HepG2 (cell line): ENCODE data around the gene SPOPL. TPM values are rescaled to one million over a fixed set of nuclear protein-coding genes. Genes with fewer than 3 reads are reported as not detected.

Experiments
- ADNP ChIP-seq: sonication (generic); formaldehyde crosslinking; IDR thresholded peaks from 2 replicates; pipeline ENCODE4 v1.4.0; 2020; ENCODE audit warnings: missing genetic modification reagents
- AGO1 ChIP-seq: fragments of 200-400 bp; formaldehyde crosslinking; IDR thresholded peaks from 2 replicates; pipeline ENCODE4 v1.6.1; 2017; ENCODE audit warnings: mild to moderate bottlenecking, low read depth, low read length, moderate library complexity; ENCODE audit not compliant: poor library complexity, severe bottlenecking
- ATRX ChIP-seq: sonication (generic); formaldehyde crosslinking; IDR thresholded peaks from 2 replicates; pipeline ENCODE4 v1.4.0; 2020; ENCODE audit warnings: missing genetic modification reagents, borderline replicate concordance
- GATA4 ChIP-seq: sonication (generic); IDR thresholded peaks from 2 replicates; pipeline ENCODE4 v1.6.1; 2016; ENCODE audit warnings: antibody characterized with exemption, low read depth, borderline replicate concordance
- HINFP ChIP-seq: sonication (generic); formaldehyde crosslinking; IDR thresholded peaks from 2 replicates; pipeline ENCODE4 v1.4.0; 2020; ENCODE audit warnings: low read depth, mild to moderate bottlenecking, missing genetic modification reagents
- HNRNPUL1 ChIP-seq: fragments of 200-400 bp; formaldehyde crosslinking; IDR thresholded peaks from 2 replicates; pipeline ENCODE4 v1.6.1; 2017; ENCODE audit warnings: low read depth, mild to moderate bottlenecking, low read length, moderate library complexity
- IRF9 ChIP-seq: sonication (generic); formaldehyde crosslinking; IDR thresholded peaks from 2 replicates; pipeline ENCODE4 v1.8.0; 2022; ENCODE audit warnings: missing genetic modification reagents, mild to moderate bottlenecking, borderline replicate concordance
- KDM2A ChIP-seq: sonication (generic); formaldehyde crosslinking; IDR thresholded peaks from 2 replicates; pipeline ENCODE4 v1.4.0; 2020; ENCODE audit warnings: low read depth, missing genetic modification reagents, borderline replicate concordance
- MAFG ChIP-seq: sonication (generic); formaldehyde crosslinking; IDR thresholded peaks from 2 replicates; pipeline ENCODE4 v1.5.1; 2020; ENCODE audit warnings: mild to moderate bottlenecking, missing genetic modification reagents
- MEIS2 ChIP-seq: sonication (generic); formaldehyde crosslinking; IDR thresholded peaks from 2 replicates; pipeline ENCODE4 v1.9.0; 2021; ENCODE audit warnings: mild to moderate bottlenecking, missing genetic modification reagents
- MTA1 ChIP-seq: sonication (generic); formaldehyde crosslinking; IDR thresholded peaks from 2 replicates; pipeline ENCODE4 v1.4.0; 2020; ENCODE audit warnings: missing genetic modification reagents, mild to moderate bottlenecking, borderline replicate concordance
- NFKB2 ChIP-seq: sonication (generic); formaldehyde crosslinking; IDR thresholded peaks from 2 replicates; pipeline ENCODE4 v1.4.0; 2020; ENCODE audit warnings: missing genetic modification reagents, borderline replicate concordance
- NONO ChIP-seq, 2 experiments: fragments of 450-650 bp in 1 of 2; sonication (generic) in 1 of 2; formaldehyde crosslinking in 1 of 2; IDR thresholded peaks in 1 of 2; conservative IDR thresholded peaks in 1 of 2; 2 replicates each; pipeline versions ENCODE4 v1.6.1 to v1.8.0; 2017 to 2022; ENCODE audit warnings: mild to moderate bottlenecking in 1 of 2, missing genetic modification reagents in 1 of 2, moderate library complexity in 1 of 2
- PAF1 ChIP-seq: IDR thresholded peaks from 2 replicates; pipeline ENCODE4 v1.6.1; 2016; ENCODE audit warnings: missing genetic modification reagents, missing compliant biosample characterization
- PAWR ChIP-seq: sonication (generic); formaldehyde crosslinking; IDR thresholded peaks from 2 replicates; pipeline ENCODE4 v1.4.0; 2020; ENCODE audit warnings: missing genetic modification reagents, mild to moderate bottlenecking, borderline replicate concordance
- PCBP2 ChIP-seq: fragments of 200-400 bp; formaldehyde crosslinking; optimal IDR thresholded peaks from 2 replicates; pipeline ENCODE3; 2018; ENCODE audit warnings: low read length, low read depth; ENCODE audit not compliant: poor library complexity, severe bottlenecking
- POLR2AphosphoS2 ChIP-seq: IDR thresholded peaks from 2 replicates; pipeline ENCODE4 v1.6.1; 2011; ENCODE audit warnings: low read depth, low read length, improper control_type of control experiment
- PTBP1 ChIP-seq: fragments of 200-400 bp; formaldehyde crosslinking; IDR thresholded peaks from 2 replicates; pipeline ENCODE4 v1.6.1; 2018; ENCODE audit warnings: low read length, low read depth; ENCODE audit not compliant: poor library complexity, severe bottlenecking
- SRY ChIP-seq: sonication (generic); formaldehyde crosslinking; IDR thresholded peaks from 2 replicates; pipeline ENCODE4 v1.8.0; 2022; ENCODE audit warnings: mild to moderate bottlenecking, missing genetic modification reagents
- TMF1 ChIP-seq: sonication (generic); formaldehyde crosslinking; IDR thresholded peaks from 2 replicates; pipeline ENCODE4 v1.8.1; 2022; ENCODE audit warnings: low read depth, missing genetic modification reagents
- ZFP82 ChIP-seq: sonication (generic); formaldehyde crosslinking; IDR thresholded peaks from 2 replicates; pipeline ENCODE4 v1.5.1; 2020; ENCODE audit warnings: mild to moderate bottlenecking, missing genetic modification reagents, borderline replicate concordance
- ZFP90 ChIP-seq: sonication (generic); formaldehyde crosslinking; IDR thresholded peaks from 2 replicates; pipeline ENCODE4 v1.8.0; 2022; ENCODE audit warnings: missing genetic modification reagents, mild to moderate bottlenecking, inconsistent platforms, borderline replicate concordance
- polyA plus RNA-seq, 8 experiments: library from polyadenylated mRNA; depleted of rRNA in 3 of 8; stranded (reverse) in 7 of 8; unstranded in 1 of 8; fragments of >200 nt; fragmentation: Illumina TruSeq in 4 of 8; extraction: Trizol in 4 of 8; gene quantifications; 2 replicates each; pipeline versions ENCODE4 v1.2.1 to v1.2.3, GENCODE V29; 2011 to 2016; ENCODE audit warnings: low read depth in 4 of 8, missing spikeins in 1 of 8, mixed read lengths in 1 of 8; ENCODE audit not compliant: insufficient read depth in 1 of 8
- total RNA-seq, 5 experiments: library from RNA; depleted of rRNA; stranded (reverse); fragments of >200 nt; fragmentation: Illumina TruSeq; extraction: Trizol; gene quantifications; 2 replicates each; pipeline ENCODE4 v1.2.3, GENCODE V29; 2016; ENCODE audit warnings: low read depth in 1 of 5
- TF ChIP-seq, protein P1 (sequence below): IDR thresholded peaks from 2 replicates; pipeline ENCODE4 v1.6.1; 2016; ENCODE audit warnings: missing genetic modification reagents, missing compliant biosample characterization
- TF ChIP-seq, protein P2 (sequence below): sonication (generic); formaldehyde crosslinking; IDR thresholded peaks from 2 replicates; pipeline ENCODE4 v1.8.0; 2022; ENCODE audit warnings: low read depth, missing genetic modification reagents

The SPOPL gene
- total and polyA plus RNA-seq, 2 of the 13 experiments (the other 11 are each of a cell fraction or from before 2014, with no cell fraction given), result 12.6 to 51.6 TPM

- TF ChIP-seq MEIS2 (0 out of 2 replicates have a peak, but pooled peaks have one; percentile 60), PTBP1 (no peak), PCBP2 (no peak), SRY (CRISPR knock-in tag) (peak; percentile 91; the same call in 1 of the 2 replicates), GATA4 (no peak), ZFP90 (no peak), ADNP (no peak), KDM2A (peak; percentile 93), POLR2AphosphoS2 (no peak), TMF1 (peak; percentile 74; the same call in 1 of the 2 replicates), NFKB2 (CRISPR knock-in tag) (peak; percentile 67; the same call in 1 of the 2 replicates), HNRNPUL1 (no peak), MAFG (CRISPR knock-in tag) (no peak), ATRX (no peak), MTA1 (CRISPR knock-in tag) (no peak), AGO1 (no peak), PAWR (CRISPR knock-in tag) (no peak), HINFP (CRISPR knock-in tag) (no peak), NONO (IDR thresholded peaks at IDR 0.05) (no peak), NONO (CRISPR knock-in tag; conservative IDR thresholded peaks at IDR 0.05) (peak; percentile 73), ZFP82 (CRISPR knock-in tag) (peak; percentile 91), PAF1 (CRISPR knock-in tag) (no peak), IRF9 (CRISPR knock-in tag) (peak; percentile 91)
- TF ChIP-seq, protein P1, sequence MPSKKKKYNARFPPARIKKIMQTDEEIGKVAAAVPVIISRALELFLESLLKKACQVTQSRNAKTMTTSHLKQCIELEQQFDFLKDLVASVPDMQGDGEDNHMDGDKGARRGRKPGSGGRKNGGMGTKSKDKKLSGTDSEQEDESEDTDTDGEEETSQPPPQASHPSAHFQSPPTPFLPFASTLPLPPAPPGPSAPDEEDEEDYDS (CRISPR knock-in tag), result peak; percentile 33; the same call in 1 of the 2 replicates
- TF ChIP-seq, protein P2, sequence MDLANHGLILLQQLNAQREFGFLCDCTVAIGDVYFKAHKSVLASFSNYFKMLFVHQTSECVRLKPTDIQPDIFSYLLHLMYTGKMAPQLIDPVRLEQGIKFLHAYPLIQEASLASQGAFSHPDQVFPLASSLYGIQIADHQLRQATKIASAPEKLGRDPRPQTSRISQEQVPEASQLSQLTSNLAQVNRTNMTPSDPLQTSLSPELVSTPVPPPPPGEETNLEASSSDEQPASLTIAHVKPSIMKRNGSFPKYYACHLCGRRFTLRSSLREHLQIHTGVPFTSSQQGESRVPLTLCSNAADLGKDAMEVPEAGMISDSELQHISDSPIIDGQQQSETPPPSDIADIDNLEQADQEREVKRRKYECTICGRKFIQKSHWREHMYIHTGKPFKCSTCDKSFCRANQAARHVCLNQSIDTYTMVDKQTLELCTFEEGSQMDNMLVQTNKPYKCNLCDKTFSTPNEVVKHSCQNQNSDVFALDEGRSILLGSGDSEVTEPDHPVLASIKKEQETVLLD, result peak; percentile 64
Observed at GRCh38 chr2:138501425-138502254, at the start of gene SPOPL (continued).
